Left ventricle myocardium inferior (tissue), 1 donor: ENCODE data around the gene TOLLIP. TPM values are rescaled to one million over a fixed set of nuclear protein-coding genes. Genes with fewer than 3 reads are reported as not detected.

Source experiments
- DNase-seq: peaks from one replicate; pipeline ENCODE4 v3.0.0-alpha.2; 2020
- H3K27ac ChIP-seq: fragments of 200-600 bp; replicated peaks from 2 replicates; pipeline ENCODE4 v1.8.0; 2021
- H3K27me3 ChIP-seq: fragments of 200-600 bp; 2 replicates; pipeline ENCODE4 v1.8.0; 2021; ENCODE audit warnings: low read depth
- H3K36me3 ChIP-seq: fragments of 200-600 bp; 2 replicates; pipeline ENCODE4 v1.8.0; 2021
- H3K4me1 ChIP-seq: fragments of 200-600 bp; 2 replicates; pipeline ENCODE4 v1.8.0; 2021
- H3K4me3 ChIP-seq: fragments of 200-600 bp; 2 replicates; pipeline ENCODE4 v1.8.0; 2021; ENCODE audit warnings: mild to moderate bottlenecking, moderate library complexity
- H3K9me3 ChIP-seq: fragments of 200-600 bp; replicated peaks from 2 replicates; pipeline ENCODE4 v1.8.0; 2021
- CTCF ChIP-seq: fragments of 200-600 bp; IDR thresholded peaks from 2 replicates; pipeline ENCODE4 v1.8.0; 2021; ENCODE audit warnings: antibody characterized with exemption, mild to moderate bottlenecking, borderline replicate concordance
- intact Hi-C: fragments of 100-400 bp; cut with micrococcal nuclease; formaldehyde crosslinking; loops from one replicate; pipeline ENCODE4 v1.11.0; 2022
- total RNA-seq: library from RNA; stranded (reverse); fragmentation: NEBNext Ultra II Directional; extraction: Animal tissue kit (Norgen Biotek cat#: 25700); gene quantifications from one replicate; pipeline ENCODE4 v1.2.1, GENCODE V29; 2021
- donor health status: DM: no; HTN: yes; CAD: no; lungs with severe emphysema.

Gene TOLLIP
- total RNA-seq, 1 donor from 2014 or later, result 51.9 TPM

- Histone ChIP-seq H3K9me3 (no peaks in the 10 kb centered on the region), H3K4me3 (peak overlapping the region; percentile 66), H3K27me3 (no peaks in the 10 kb centered on the region), H3K27ac (peak overlapping the region; percentile 78), H3K4me1 (peaks cover 25% of the 10 kb centered on the region), H3K36me3 (no peaks in the 10 kb centered on the region)
- intact Hi-C loops, result no loop called here
- TF ChIP-seq CTCF, result no peak
- no peak for DNase-seq
Observed at GRCh38 chr11:1263010-1263409, 46.4 kb downstream of the TOLLIP start.

DNA sequence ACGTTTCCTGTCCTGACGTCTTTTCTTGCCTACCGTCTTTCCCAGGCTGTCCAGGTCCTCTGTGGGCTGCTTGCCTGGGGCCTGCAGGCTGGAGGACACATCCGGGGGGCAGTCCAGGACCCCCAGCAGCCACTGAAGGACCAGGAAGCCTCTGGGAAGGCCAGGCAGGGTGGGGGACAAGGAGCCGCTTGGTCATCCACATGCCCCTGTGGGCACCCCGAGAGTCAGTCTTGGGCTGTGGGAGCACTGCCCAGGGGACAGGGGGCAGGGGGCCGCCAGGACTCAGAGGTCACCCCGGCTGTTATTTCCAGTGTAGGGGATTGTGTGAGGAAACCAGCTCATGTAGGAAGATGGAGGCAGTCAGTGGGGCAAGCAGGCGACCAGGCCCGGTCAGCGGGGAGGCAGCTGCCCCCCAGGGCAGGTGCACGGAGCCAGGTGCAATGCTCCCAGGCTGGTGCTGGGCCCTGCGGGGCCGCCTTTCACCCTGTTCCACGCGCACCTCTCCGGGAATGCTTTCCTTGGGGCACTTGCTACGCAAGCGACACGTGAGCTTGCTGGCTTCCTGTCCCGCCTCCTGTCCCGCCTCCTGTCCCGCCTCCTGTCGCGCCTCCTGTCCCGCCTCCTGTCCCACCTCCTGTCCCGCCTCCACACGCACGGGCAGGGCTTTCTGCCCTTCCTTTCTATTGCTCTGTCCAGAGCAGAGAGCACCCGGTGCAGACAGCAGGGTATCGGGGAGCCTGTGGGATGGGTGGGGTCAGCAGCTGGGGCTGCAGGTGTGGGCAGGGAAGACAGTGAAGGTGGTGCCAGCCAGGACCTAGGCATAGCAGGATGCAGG, 47.0 kb downstream of the TOLLIP start:
- intact Hi-C loops, result no loop called here
- peak overlapping the region; percentile 66 for H3K4me3 ChIP-seq
- H3K4me1 ChIP-seq, result peaks cover 19% of the 10 kb centered on the region
- H3K9me3 ChIP-seq, result no peaks in the 10 kb centered on the region
- H3K27me3 ChIP-seq, result peaks cover 1% of the 10 kb centered on the region
- H3K36me3 ChIP-seq, result no peaks in the 10 kb centered on the region
- no peak for TF ChIP-seq CTCF
- peak; percentile 89 for DNase-seq
- peak overlapping the region; percentile 78 for H3K27ac ChIP-seq

DNA sequence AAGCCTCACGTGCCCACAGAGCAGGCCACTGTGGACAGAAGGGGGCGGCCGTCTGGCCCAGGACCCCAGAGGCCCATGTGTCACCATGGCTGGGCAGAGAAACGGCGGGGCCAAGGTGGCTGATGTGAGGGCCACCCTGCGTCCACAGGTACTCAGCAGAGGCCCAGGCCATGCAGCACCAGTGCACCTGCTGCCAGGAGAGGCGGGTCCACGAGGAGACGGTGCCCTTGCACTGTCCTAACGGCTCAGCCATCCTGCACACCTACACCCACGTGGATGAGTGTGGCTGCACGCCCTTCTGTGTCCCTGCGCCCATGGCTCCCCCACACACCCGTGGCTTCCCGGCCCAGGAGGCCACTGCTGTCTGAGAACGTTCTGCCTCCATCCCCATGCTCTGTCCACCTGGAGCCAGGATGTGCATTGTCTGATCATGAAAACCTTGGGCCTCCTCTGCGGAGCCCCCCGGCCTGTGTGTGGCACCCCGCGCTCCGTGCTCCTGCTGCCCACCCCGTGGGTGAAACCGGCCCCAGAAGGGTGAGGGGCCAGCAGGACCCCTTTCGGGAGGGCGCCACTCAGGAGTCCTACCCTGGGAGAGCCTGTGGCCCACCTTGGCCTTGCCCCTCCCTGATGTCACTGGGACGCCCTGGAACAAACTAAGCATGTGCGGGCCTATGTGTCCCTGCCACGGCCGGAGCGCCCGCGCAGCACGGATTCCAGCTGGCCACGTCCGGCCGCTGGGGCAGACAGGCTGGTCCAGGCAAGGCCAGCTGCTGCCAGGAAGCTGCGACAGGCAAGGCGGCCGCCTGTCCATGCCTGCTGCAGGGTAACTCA, 48.0 kb downstream of the TOLLIP start:
- H3K9me3 ChIP-seq, result no peaks in the 10 kb centered on the region
- H3K27me3 ChIP-seq, result peaks cover 10% of the 10 kb centered on the region
- peaks cover 16% of the 10 kb centered on the region for H3K4me1 ChIP-seq
- intact Hi-C loops, result no loop called here
- no peaks in the 10 kb centered on the region for H3K36me3 ChIP-seq
- H3K4me3 ChIP-seq, result peak overlapping the region; percentile 66
- DNase-seq, result no peak
- no peak overlapping the region for H3K27ac ChIP-seq
- no peak for TF ChIP-seq CTCF

DNA sequence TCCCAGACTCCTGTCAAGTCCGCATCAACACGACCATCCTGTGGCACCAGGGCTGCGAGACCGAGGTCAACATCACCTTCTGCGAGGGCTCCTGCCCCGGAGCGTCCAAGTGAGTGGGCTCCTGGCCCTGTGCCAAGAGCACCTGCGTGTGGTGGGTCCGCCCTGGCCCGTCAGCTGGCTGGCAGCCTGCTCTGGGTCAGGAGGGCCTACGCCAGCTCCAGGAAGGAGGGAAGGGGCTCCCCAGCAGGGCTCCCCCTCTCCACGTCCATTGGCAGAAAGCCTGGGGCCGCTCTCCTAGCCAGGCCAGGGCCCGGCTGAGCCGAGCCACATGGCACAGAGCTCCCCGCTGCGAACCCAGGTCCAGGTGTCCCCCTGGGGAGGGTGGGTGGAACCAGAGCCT, 48.8 kb downstream of the TOLLIP start:
- Histone ChIP-seq H3K9me3 (no peaks in the 10 kb centered on the region), H3K4me3 (no peak overlapping the region), H3K36me3 (no peaks in the 10 kb centered on the region), H3K27ac (no peak overlapping the region), H3K27me3 (peaks cover 10% of the 10 kb centered on the region), H3K4me1 (peaks cover 16% of the 10 kb centered on the region)
- DNase-seq, result no peak
- intact Hi-C loops, result no loop called here
- no peak for TF ChIP-seq CTCF

- DNase-seq, result no peak
- intact Hi-C loops, result no loop called here
Observed at GRCh38 chr11:1260023-1260501, 49.4 kb downstream of the TOLLIP start.

More at GRCh38 chr11:1260023-1260501, 49.4 kb downstream of the TOLLIP start:
- H3K4me1 ChIP-seq, result peaks cover 16% of the 10 kb centered on the region
- H3K36me3 ChIP-seq, result no peaks in the 10 kb centered on the region
- no peaks in the 10 kb centered on the region for H3K9me3 ChIP-seq
- H3K4me3 ChIP-seq, result no peak overlapping the region
- H3K27me3 ChIP-seq, result peaks cover 10% of the 10 kb centered on the region
- no peak for TF ChIP-seq CTCF
- H3K27ac ChIP-seq, result no peak overlapping the region
